Activated CD8-positive, alpha-beta memory T cell treated with anti-CD3 and anti-CD28 coated beads, Interleukin-2, amount 10 ng/mL, durations not matched to agents 7 days and 5 days (primary cell): ENCODE data around the gene CST2. TPM values are rescaled to one million over a fixed set of nuclear protein-coding genes. Genes with fewer than 3 reads are reported as not detected.
"Not testable (repeated sequence)": the region's sequence is repeated elsewhere in the genome, so short reads cannot be mapped to it uniquely, and the experiment has no call there.

ENCODE experiments used
- ATAC-seq: fragments of 150-1000 bp; cut with Tn5 transposase; one replicate; pipeline ENCODE4 v1.10.0; 2021; ENCODE audit warnings: moderate library complexity
- CTCF ChIA-PET: fragments of 350-600 bp; sonication (Branson Sonifier 250); formaldehyde crosslinking; loops from one replicate; lab custom pipeline; 2021; ENCODE audit warnings: antibody characterized with exemption; lab: Charles Lee
- DNase-seq: peaks from one replicate; pipeline ENCODE4 v3.0.0-alpha.2; 2020
- H3K27ac Mint-ChIP-seq: one replicate; pipeline ENCODE4 v1.8.0; 2021; ENCODE audit warnings: mild to moderate bottlenecking, mixed read lengths
- H3K27me3 Mint-ChIP-seq: one replicate; pipeline ENCODE4 v1.8.0; 2021; ENCODE audit warnings: mixed read lengths
- H3K36me3 Mint-ChIP-seq: one replicate; pipeline ENCODE4 v1.8.0; 2021; ENCODE audit warnings: mild to moderate bottlenecking, mixed read lengths
- H3K4me1 Mint-ChIP-seq: one replicate; pipeline ENCODE4 v1.8.0; 2021; ENCODE audit warnings: mixed read lengths
- H3K4me3 Mint-ChIP-seq: one replicate; pipeline ENCODE4 v1.8.0; 2021; ENCODE audit warnings: mild to moderate bottlenecking, moderate library complexity, mixed read lengths
- H3K9me3 Mint-ChIP-seq: one replicate; pipeline ENCODE4 v1.8.0; 2022; ENCODE audit warnings: low read depth, mixed read lengths
- total RNA-seq, 2 experiments: library from RNA; stranded (reverse); gene quantifications; one replicate each; pipeline ENCODE4 v1.2.3, GENCODE V29; 2021

CST2 gene, protein sequence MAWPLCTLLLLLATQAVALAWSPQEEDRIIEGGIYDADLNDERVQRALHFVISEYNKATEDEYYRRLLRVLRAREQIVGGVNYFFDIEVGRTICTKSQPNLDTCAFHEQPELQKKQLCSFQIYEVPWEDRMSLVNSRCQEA
- not detected for total RNA-seq

DNA sequence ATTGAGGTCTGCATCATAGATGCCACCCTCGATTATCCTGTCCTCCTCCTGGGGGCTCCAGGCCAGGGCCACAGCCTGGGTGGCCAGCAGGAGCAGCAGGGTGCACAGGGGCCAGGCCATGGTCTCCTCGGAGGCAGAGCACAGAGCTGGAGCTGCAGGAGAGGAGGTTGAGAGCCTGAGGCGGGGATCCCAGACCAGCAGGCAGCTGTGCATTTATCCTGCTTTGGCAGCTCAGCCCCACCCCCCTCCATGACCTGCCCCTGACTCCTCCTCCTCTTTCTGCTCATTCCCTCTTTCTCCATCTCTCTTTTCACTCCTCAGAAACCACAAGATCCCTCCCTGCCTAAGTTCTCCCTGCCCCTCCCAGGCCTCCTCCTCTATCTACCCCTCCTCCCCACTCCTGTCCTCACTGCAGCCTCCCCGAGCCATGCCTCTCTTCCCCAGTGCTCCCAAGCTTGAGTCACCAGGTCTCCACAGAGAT is at the start of gene CST2:
Gene CST2 (minus strand): TSS at position 189 of the 481 bp plus-strand sequence. CDS start 69 bp downstream, at position 120.
- CTCF ChIA-PET = no interaction called here
- no peak within 1 kb of the TSS for H3K4me3 Mint-ChIP-seq
- no peaks in the 10 kb centered on the region for H3K36me3 Mint-ChIP-seq
- no peaks in the 10 kb centered on the region for H3K4me1 Mint-ChIP-seq
- DNase-seq (no peak), ATAC-seq (no peak)
- no peak within 1 kb of the TSS for H3K27ac Mint-ChIP-seq
- no peaks in the 10 kb centered on the region for H3K27me3 Mint-ChIP-seq
- H3K9me3 Mint-ChIP-seq = no peaks in the 10 kb centered on the region

DNA sequence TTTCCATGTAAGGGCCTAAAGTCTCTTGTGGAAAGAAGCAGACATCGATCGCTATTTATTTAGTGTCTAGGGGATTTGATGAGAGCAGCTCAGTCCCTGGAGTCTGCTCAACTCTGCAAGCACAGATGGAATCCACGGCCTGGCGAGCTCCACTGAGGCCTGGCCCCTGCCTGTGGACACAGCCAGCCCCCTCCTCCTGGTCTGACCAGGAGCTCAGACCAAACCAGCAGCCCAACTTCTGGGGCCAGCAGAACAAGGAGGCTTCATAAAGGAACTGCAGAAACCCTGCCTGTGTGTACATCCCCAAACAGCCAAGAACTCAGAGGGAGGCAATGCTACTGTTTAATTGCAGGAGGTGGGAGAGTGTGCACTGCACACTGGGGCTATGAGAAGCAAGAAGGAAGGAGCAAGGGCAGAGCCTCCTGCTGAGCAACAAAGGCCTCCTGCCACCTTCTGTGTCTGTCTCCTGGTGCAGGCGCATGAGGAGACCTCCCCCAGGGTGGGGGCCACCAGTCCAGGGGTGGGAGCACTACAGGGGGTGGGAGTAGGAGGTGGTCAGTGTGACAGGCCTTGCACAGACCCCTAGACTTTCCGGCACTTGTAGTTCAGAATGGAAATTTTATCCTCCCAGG is 49.2 kb upstream of the CST2 start:
- CTCF ChIA-PET = no interaction called here
- H3K36me3 Mint-ChIP-seq = no peaks in the 10 kb centered on the region
- H3K27me3 Mint-ChIP-seq = peaks cover 4% of the 10 kb centered on the region
- no peaks in the 10 kb centered on the region for H3K4me1 Mint-ChIP-seq
- no peak overlapping the region for H3K4me3 Mint-ChIP-seq
- H3K27ac Mint-ChIP-seq = no peak overlapping the region
- DNase-seq (no peak), ATAC-seq (no peak)
- no peaks in the 10 kb centered on the region for H3K9me3 Mint-ChIP-seq

DNA sequence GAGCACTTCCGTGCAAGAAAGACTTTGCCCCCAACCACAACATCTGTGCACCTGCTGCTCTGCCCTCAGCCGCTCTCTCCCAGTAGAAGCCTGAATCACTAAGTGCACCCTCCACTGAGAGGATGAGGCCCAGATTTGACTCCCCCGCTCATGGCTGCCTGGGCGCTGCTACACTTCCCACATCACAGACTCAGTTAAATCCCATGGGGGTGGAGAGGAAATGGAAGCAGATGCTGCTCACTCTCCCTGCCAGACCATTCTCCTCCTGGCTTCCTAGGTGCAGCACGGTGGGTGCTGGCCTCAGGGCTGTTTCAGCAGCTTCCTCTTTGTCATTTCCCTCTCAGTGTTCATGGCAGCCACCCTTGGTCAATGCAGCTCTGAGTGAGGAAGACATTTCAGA is 48.2 kb upstream of the CST2 start:
- no peaks in the 10 kb centered on the region for H3K4me1 Mint-ChIP-seq
- H3K9me3 Mint-ChIP-seq = no peaks in the 10 kb centered on the region
- no peak for ATAC-seq
- H3K36me3 Mint-ChIP-seq = no peaks in the 10 kb centered on the region
- CTCF ChIA-PET = no interaction called here
- no peak overlapping the region for H3K27ac Mint-ChIP-seq
- H3K27me3 Mint-ChIP-seq = peaks cover 5% of the 10 kb centered on the region
- no peak for DNase-seq
- no peak overlapping the region for H3K4me3 Mint-ChIP-seq

DNA sequence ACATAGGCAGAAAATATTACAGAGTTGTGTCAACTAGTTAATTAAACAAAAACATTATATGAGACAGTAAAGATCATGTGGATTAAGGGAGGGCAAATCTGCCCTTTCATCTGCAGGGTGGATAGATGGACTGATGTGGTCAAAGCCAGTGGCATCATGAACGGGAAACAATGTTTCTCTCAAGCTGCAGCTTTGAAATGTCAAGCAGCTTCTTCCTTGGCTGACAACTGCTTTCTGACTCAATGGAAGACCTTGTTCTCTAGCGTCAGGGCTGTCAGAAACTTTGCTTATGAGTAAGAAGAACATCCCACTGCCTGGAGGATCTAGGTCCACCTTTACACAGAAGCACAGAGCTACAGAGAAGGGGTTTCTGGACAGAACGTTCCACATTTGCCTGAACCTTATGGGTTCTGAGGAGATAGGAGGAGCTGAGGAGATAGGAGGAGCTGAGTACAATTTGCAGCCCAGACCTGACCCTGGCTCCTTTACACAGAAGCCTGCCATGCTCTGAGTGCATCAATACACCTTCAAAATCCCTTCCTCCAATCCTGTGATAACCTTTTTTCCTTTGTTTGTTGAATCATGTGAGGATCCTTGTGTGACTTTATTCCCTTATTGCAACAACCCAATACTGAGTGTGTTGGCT is 47.0 kb upstream of the CST2 start:
- no peak for DNase-seq
- peaks cover 11% of the 10 kb centered on the region for H3K27me3 Mint-ChIP-seq
- H3K4me3 Mint-ChIP-seq = no peak overlapping the region

DNA sequence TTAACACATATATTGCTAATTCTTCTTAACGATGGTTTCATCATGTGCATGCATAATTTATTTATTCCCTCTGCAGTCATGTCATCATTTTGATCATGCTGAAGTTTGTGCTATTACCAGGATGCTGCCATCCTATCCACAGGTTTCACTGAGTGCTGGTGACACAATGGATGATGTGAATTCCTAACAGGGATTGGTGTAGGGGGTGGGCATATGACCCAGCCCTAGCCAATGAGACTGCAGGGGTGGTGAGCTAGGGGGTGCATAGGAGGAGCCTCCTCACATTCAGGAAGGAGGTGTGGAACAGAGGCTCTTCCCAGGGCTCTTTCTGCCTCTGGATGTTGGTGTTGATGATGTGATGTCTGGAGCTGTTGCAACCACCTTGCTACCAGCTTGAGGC is 45.5 kb upstream of the CST2 start:
- Mint-ChIP-seq H3K9me3 (no peaks in the 10 kb centered on the region), H3K27me3 (peaks cover 19% of the 10 kb centered on the region), H3K4me1 (no peaks in the 10 kb centered on the region), H3K36me3 (no peaks in the 10 kb centered on the region), H3K27ac (no peak overlapping the region), H3K4me3 (no peak overlapping the region)
- ATAC-seq (no peak), DNase-seq (no peak)
- CTCF ChIA-PET = no interaction called here

More for the DNA sequence above, 47.0 kb upstream of the CST2 start:
- ATAC-seq = no peak
- H3K27ac Mint-ChIP-seq = no peak overlapping the region
- no peaks in the 10 kb centered on the region for H3K9me3 Mint-ChIP-seq
- no peaks in the 10 kb centered on the region for H3K36me3 Mint-ChIP-seq
- H3K4me1 Mint-ChIP-seq = no peaks in the 10 kb centered on the region
- CTCF ChIA-PET = no interaction called here

DNA sequence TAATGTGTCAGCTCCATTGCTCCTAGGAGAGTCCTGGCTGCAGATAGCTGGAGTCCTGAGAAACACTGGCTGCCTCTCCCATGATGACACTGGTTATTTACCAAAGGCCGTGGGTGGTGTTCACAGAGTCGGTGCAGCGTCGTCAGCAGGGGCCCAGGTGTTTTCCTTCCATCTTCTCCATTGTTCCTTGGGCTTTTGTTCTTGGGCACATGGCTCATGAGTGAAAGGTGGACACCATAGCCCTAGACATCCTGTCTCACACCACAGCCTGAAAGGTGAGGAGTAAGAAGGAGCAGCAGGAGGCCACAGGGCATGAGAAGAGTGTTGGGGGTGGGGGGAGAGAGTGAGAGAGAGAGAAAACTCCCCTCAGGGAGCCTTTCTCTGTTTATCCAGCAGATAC is 43.9 kb upstream of the CST2 start:
- no peak overlapping the region for H3K27ac Mint-ChIP-seq
- peaks cover 23% of the 10 kb centered on the region for H3K27me3 Mint-ChIP-seq
- CTCF ChIA-PET = no interaction called here

DNA sequence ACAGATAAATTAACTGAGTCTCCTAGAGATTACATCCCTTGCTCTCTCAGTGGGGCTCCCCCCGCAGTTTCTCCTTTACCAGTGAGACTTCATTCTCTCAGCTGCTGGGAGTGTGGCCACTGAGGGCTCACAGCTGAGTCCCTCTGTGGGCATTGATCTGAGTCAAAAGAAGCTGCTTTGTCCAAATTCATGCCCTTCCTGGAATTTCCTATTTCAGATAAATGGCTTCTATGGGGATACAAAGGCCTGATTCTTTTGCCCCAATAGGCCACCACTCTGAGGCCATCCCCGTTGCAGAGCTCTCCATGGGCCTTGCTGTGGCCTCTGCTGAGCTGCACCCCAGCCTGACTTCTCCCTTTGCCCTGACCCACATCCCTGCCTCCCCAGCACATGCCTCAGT is 43.0 kb upstream of the CST2 start:
- Mint-ChIP-seq H3K4me3 (no peak overlapping the region), H3K9me3 (no peaks in the 10 kb centered on the region), H3K27ac (no peak overlapping the region), H3K4me1 (no peaks in the 10 kb centered on the region), H3K36me3 (no peaks in the 10 kb centered on the region), H3K27me3 (peaks cover 23% of the 10 kb centered on the region)
- CTCF ChIA-PET = no interaction called here
- ATAC-seq = no peak
- DNase-seq = no peak

More for the DNA sequence above, 43.9 kb upstream of the CST2 start:
- DNase-seq (no peak), ATAC-seq (no peak)
- Mint-ChIP-seq H3K36me3 (no peaks in the 10 kb centered on the region), H3K9me3 (no peaks in the 10 kb centered on the region), H3K4me3 (no peak overlapping the region), H3K4me1 (no peaks in the 10 kb centered on the region)

DNA sequence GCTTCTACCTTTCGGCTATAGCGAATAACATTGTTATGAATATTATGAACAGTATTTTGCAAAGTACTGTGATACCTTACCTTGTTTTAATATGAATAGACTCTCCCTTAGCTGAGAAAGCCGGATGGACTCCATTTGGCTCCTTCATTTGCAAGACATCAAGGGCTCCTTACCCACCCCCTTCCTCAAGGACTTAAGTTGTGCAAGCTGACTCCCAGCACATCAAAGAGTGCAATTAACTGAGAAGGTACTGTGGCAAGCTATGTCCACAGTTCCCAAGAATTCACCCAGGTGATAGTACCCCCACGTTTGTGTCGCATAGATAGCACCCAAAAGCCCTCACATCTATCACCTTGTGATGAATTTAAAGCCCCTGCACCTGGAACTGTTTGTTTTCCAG is 41.8 kb upstream of the CST2 start:
- Mint-ChIP-seq H3K27me3 (peaks cover 23% of the 10 kb centered on the region), H3K36me3 (no peaks in the 10 kb centered on the region), H3K27ac (no peak overlapping the region), H3K4me1 (no peaks in the 10 kb centered on the region), H3K4me3 (no peak overlapping the region), H3K9me3 (no peaks in the 10 kb centered on the region)
- ATAC-seq = no peak
- CTCF ChIA-PET = no interaction called here
- DNase-seq = no peak

DNA sequence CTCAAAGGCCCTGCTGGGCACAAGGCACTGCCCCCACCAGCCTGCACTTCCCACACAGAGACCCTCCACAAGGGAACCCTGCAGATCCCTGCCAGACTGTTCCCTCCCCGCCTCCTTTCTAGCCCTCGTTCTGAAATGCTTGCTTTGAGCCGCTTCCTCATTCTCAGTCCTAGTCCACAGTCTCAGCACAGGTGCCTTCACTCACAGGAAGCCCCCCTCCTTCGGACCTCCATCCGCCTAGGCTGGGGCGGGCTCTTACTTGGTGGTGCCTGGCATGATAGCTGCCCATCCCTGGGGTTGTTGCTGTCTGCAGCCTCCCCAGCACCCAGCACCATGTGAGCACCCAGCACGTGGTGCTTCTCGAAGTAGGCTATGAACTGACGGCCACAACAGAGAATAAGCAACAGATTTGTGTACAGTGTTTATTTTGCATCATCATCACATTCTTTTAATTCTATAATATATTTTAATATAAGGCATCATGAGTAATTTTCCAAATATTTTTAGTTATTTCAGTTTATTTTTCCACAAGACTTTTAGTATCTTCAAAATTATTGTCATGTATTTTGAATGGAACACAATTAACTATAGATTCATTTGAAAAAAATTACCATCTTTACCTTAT is 40.7 kb upstream of the CST2 start:
- no peaks in the 10 kb centered on the region for H3K9me3 Mint-ChIP-seq

DNA sequence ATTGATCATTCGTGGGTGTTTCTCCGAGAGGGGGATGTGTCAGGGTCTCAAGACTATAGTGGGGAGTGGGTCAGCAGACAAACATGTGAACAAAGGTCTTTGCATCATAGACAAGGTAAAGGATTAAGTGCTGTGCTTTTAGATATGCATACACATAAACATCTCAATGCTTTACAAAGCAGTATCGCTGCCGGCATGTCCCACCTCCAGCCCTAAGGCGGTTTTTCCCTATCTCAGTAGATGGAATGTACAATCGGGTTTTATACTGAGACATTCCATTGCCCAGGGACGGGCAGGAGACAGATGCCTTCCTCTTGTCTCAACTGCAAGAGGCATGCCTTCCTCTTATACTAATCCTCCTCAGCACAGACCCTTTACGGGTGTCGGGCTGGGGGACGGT is 34.2 kb upstream of the CST2 start:
- H3K27ac Mint-ChIP-seq, CTCF ChIA-PET, H3K4me1 Mint-ChIP-seq: not testable (repeated sequence)

More for the DNA sequence above, 40.7 kb upstream of the CST2 start:
- no peak for ATAC-seq
- Mint-ChIP-seq H3K36me3 (no peaks in the 10 kb centered on the region), H3K27me3 (peaks cover 23% of the 10 kb centered on the region), H3K27ac (no peak overlapping the region), H3K4me3 (no peak overlapping the region), H3K4me1 (no peaks in the 10 kb centered on the region)
- DNase-seq = no peak
- CTCF ChIA-PET = no interaction called here

DNA sequence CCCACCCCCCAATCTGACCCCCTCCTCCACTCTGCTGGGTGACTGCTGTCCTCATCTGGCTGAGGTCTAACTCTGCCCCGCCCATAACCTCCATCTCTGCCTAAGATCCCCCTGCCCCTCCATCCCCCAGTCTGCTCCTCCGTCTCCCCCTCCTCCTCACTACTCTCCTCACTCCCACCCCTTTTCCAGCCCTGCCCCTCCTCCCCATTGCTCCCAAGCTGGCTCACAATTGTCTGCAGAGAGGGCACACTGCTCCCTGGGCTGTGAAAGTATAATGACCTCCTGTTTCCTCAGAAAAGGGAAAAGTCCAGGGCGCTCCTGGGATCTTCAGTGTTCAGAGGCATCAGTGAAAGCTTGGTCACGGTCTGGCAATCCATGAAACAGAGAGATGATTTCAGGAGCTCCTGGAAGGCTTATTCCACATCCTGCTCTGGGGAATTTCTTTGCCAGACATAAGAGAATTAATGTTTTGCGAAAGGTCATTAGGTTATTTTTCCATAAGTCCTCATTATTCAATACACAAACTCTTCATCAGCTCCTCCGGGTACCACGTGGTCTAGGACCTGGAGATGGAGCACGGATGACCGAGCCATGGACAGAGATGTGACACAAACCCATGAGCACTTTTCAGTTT is 31.6 kb upstream of the CST2 start:
- CTCF ChIA-PET = no interaction called here
- no peaks in the 10 kb centered on the region for H3K9me3 Mint-ChIP-seq
- H3K27me3 Mint-ChIP-seq = no peaks in the 10 kb centered on the region
- no peak for DNase-seq
- H3K36me3 Mint-ChIP-seq = no peaks in the 10 kb centered on the region
- no peak overlapping the region for H3K27ac Mint-ChIP-seq
- ATAC-seq = no peak
- H3K4me3 Mint-ChIP-seq = no peak overlapping the region
- no peaks in the 10 kb centered on the region for H3K4me1 Mint-ChIP-seq

More for the DNA sequence above, 34.2 kb upstream of the CST2 start:
- not testable (repeated sequence) for DNase-seq, H3K36me3 Mint-ChIP-seq, H3K27me3 Mint-ChIP-seq, ATAC-seq, H3K4me3 Mint-ChIP-seq, H3K9me3 Mint-ChIP-seq

DNA sequence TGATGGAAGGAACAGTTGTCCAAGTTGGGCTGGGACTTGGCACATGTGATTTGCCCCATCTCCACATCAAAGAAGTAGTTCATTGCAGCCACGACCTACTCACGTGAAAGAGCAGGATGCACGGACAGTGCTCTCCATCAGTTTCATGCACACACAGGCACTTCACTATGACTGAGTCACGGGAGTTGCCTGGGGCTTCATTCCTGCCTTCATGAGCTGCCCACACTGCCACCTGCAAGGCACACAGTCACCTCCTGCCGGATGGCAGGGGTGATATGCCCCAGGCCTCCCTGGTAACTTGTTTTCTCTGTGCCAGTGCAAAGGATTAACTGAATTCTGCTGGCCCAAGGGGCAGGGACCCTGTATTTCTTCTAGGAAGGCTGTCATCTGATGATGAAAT is 30.2 kb upstream of the CST2 start:
- Mint-ChIP-seq H3K4me1 (no peaks in the 10 kb centered on the region), H3K27me3 (no peaks in the 10 kb centered on the region), H3K27ac (no peak overlapping the region), H3K36me3 (no peaks in the 10 kb centered on the region), H3K9me3 (no peaks in the 10 kb centered on the region), H3K4me3 (no peak overlapping the region)
- CTCF ChIA-PET = no interaction called here
- ATAC-seq (no peak), DNase-seq (no peak)

DNA sequence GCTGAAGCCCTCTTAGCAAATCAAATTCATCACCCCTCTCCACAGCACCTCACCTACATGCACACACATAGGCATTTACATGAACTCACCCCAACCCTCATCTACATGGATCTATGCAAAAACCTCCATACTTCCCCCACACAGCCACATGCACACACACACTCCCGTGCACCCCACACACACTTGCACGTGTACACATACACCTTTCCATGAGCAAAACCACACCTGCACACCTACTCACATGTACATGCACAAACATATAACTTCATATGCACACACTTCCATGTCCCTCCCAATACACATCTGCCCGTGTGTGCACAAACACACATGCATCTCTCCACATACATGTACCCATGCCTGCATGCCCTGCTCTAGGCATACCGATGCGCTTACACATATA is 29.7 kb upstream of the CST2 start:
- CTCF ChIA-PET = no interaction called here
- Mint-ChIP-seq H3K36me3 (no peaks in the 10 kb centered on the region), H3K4me1 (no peaks in the 10 kb centered on the region), H3K9me3 (no peaks in the 10 kb centered on the region), H3K27ac (no peak overlapping the region), H3K27me3 (no peaks in the 10 kb centered on the region), H3K4me3 (no peak overlapping the region)
- no peak for DNase-seq
- no peak for ATAC-seq
